Stimulated activated CD4-positive, alpha-beta T cell treated with anti-CD3 and anti-CD28 coated beads, Interleukin-12 subunit alpha, Interleukin-12 subunit beta, amount 100 ng/mL, for 48 hours (primary cell): ENCODE data around the gene MBOAT2.
"Not testable (repeated sequence)": the region's sequence is repeated elsewhere in the genome, so short reads cannot be mapped to it uniquely, and the experiment has no call there.

Experiments used
- DNase-seq, 3 donors: peaks; one replicate each; pipeline ENCODE4 v3.0.0-alpha.2; 2020; ENCODE audit warnings: low read depth in 2 of 3, low spot score in 1 of 3

Gene MBOAT2

DNA sequence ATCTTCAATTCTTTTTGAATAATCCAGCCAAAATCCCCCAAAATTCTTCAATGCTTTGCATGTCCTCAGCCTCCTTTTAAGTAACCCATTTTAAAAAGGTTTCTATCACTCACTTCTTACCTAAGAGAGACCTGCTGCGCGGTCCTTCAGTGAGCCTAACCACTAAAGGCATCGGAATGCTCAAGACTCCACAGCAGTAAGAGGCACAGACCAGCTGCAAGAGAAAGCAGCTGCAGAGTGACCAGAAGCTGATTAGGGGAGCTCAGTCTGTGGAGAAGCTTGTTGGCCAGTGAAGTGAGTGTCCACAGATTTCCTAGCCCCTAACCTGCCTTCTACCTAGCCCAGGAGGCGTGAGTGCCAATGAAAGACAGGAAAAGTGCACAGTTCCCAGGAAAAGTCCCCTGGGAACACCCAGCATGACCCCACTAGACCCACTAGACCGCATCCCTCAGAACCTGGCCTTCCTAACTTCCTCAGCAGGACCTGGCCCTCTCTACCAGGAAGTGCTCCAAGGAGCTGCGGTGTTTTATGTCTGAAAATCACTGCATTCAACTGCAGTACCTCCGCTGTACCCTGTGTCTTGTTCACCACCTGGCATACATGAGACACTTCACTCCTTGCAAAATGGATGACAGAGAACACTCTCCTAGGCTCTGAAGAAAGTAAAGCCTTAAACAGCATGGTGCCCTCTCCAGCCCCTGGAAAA, 10.1 kb downstream of the MBOAT2 start:
- no peak for DNase-seq

DNA sequence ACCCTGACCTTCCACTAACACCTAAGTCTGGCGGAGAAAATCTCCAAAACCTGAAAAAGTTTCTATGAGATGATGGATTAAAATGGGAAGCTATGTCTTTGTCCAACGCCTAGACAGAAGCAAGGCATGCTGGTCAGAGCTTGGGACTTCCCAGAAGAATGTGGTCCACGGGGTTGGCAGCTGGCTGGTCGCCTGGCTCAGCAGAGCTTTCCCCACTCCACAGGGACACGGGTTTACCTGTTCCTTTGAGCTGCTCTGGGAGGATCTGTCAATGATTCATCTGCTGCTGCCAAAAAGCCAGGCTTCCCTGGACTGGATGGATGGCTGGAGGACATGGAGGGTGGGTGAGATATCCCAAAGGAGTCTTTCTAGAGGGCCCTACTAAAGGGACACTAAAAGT, 10.8 kb downstream of the MBOAT2 start:
- DNase-seq, result no peak

DNA sequence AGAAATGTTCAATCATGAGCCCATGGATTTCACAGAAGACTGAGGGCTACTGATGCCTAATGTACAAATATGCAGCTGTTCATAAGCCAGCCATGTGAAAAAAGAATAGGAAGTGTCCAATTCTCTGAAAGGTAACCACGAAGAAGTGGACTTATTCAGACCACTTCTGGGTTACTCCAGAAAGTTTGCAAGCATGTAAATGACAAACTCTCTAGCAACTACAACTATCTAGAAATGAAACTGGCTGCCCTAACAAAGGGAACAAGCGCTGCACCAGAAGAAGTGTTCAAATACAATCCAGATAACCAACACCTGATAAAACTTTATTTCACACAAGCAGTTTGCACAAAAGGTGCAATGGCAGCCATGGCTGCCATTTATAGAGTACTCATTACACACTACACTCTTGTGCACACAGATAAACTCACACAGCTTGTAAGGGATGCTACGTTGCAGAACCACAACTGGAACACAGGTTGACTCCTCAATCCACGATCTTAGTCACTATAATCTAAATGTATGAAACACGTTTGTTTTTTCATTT, 13.9 kb downstream of the MBOAT2 start:
- no peak for DNase-seq

DNA sequence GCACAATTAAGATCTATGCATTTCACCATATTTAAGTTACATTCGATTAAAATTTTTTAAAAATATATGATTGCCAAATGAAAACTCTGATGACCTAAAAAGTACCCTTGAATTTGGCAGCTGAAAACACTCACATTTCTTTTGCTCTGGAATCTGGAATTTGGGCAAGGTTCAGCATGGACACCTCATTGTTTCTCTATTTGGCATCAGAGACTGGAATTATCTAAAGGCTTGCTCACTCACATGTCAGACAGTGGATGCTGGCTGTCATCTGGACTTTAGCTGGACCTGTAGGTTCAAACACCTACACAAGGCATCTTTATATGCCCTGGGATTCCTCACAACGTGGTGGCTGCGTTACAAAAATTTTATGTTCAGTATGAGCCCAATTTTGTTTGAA, 16.1 kb downstream of the MBOAT2 start:
- DNase-seq, result no peak

DNA sequence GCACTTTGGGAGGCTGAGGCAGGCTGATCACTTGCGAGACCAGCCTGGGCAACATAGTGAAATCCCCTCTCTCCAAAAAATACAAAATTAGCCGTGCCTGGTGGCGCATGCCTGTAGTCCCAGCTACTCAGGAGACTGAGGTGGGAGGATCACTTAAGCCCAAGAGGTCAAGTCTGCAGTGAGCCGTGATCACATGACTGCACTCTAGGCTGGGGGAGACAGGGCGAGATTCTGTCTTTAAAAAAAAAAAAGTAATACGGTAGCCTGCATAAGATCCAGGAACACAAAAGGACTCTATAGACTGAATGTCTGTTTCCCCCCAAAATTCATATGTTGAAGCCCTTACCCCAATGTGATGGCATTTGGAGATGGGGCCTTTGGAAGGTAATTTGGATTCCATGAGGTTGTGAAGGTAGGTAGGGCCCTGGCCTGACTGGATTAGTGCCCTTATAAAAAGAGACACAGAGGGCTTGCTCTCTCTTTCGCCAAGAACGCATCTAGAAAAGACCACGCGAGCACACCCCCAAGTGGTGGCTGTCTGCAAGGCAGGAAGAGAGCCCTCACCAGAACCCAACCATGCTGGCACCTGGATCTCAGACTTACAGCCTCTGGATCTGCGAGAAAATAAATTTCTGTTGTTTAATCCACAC, 17.0 kb downstream of the MBOAT2 start:
- DNase-seq, result no peak

DNA sequence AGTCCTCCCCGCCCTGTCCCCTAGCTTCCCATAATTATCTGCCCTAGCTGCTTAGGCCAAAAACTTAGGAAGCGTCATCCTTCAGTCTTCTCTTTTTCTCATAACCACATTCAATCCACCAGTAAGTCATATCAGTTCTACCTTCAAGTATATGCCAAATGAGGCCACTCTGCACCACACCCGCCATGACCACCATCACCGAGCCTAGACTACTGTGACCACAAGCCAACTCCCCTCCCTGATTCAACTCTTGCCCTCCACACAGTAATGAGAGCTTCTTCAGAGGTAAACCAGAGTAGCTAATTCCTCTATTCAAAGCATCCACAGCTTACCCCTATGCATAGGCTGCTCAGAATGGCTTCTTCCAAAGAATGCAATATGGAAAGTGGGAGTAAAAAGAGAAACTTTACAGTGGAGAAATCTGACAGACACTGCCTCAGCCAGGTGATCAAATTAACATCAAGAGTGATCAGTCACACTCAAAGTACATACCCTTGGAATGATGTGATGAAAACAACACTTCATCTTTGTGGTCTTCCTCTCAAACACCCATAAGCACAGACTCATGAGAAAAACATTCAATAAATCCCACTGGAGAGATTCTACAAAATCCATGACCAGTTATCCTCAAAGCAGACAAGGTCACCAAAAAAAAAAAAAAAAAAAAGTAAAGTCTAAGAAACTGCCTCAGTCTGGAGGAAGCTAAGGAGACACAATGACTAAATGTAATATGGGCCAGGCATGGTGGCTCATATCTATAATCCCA, 17.7 kb downstream of the MBOAT2 start:
- DNase-seq, result no peak

DNA sequence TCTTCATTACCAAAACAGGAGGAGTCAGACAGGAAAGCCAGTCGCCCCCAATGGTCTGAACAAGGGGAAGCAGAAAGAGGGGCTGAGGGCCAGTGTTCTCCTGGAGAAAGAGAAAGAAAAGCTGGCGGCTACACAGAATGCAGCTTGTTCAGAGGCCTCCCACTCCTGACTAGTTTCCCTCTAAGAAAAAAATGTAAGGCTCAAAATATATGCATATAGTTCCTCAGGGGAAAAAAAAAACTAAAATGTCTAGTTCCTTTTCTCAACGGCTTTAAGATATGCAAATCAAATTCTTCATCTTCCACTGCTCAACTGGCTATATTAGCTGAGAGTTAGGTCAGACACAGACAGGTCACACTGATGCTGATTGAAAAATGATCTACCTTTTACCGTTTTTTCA, 18.6 kb downstream of the MBOAT2 start:
- DNase-seq, result no peak

DNA sequence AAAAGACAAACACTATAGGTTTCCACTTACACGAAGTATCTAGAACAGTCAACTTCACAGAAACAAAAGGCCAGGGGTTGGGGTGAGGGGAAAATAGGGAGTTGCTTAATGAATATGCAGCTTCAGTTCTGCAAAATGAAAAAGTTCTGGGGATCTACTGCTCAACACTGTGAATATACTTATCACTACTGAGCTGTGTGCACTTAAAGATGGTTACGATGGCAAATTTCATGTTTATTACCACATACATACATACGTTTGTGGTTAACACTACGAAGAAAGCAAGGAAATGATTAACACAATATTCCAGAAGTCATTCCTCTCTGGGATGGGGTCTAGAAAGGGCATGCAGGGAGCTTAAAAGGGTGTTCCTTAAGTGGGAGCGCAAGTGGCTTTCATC, 19.3 kb downstream of the MBOAT2 start:
- no peak for DNase-seq

DNA sequence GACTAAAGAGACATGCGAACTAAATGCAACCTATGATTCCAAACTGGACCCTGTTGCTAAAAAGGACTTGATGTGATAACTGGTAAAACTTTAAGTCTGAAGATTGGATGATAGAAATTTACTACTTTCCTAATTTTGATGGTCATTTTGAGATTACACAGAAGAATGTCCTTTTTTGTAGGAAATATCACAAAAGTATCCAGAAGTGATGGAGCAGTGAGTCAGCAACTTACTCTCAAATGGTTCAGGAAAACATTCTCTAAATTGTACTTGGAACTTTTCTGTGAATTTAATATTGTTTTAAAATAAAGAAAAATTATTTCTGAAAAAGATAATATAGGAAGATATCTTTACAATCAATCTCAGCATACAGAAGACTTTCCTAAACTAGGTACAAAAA, 19.9 kb downstream of the MBOAT2 start:
- DNase-seq, result no peak

DNA sequence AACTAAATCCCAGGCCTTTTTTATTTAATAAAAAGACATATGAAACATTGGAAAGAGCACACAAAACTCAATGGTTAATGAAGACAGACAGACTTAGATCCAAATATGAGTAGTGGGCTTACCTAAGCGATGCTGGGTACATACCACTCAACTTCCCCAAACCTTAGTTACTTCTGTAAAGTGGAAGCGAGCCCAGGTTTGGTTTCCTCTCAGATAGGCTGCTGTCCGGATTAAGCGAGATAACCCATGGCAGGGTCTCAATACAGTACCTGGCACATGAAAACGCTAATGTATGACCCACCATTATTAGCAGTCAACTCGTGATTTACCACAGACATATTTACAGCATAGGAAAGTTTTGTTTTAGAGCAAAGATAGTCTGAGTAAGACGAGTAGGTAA, 21.6 kb downstream of the MBOAT2 start:
- DNase-seq, result no peak

DNA sequence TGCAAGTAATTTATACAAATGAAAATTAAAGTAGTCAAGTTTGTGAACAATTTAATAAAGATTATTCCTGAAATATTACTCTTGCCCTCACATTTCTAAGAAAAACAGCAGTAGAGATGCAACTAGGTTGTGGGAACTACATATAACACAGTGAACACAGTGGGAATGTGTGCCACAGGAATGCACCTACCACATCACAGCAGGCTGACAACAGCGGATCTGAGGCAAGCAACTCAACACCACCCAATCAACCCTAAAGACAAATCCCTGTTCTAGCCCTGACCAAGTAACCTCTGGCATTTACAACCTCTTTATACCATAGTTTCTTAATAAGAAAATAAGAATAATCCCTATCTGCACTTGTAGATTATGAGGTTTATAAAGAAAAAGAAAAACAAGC, 23.4 kb downstream of the MBOAT2 start:
- no peak for DNase-seq

DNA sequence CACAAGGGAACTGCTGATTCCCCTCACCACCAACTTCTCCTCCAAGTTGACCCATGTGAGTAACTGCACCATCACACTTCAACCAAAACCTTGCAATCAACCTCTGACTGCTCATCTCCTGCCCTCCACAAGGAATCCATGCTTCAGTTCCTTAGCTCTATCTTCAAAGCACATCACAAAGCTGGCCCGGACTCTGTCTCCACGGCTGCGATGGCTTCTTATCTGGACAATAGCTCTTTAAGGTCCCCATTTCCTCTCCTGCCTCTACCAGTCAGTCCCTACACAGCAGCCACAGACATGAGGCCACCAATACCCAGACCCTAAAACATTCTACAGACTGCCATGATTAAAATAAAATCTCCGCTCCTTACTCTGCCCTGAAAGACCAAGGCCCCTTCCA, 25.7 kb downstream of the MBOAT2 start:
- DNase-seq, result no peak

DNA sequence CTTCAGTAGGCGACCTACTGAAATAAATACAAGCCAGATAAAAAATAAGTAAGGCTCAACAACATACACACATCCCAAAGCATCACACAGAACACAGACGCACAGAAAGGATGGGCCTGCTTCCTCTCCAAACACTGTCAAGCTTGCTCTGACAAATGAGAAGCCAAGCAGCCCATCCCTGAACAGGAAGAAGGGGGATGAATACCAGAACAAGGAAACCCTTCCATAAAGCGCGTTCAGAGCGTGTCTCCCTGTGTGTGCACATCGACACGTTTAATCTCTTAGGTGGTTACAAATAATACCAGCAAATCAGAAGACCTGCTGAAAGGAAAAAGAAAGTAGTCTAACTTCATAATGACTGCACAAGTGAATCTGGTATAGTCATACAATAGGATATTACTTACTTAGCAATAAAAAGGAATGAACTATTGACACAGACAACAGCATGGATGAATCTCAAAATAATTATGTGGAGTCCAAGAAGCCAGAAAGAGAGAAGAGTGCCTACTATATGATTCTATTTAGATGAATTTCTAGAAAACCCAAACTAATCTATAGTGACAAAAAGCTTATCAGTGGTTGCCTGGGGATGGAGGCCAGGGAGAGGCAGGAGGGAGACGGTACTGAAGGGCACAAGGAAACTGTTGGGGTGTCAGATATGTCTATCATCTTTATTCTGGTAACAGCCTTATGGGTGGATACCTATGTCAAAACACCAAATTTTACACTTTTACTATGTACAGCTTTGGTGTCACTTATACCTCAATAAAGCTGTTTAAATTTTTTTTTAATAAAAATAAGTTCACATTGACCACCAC, 26.8 kb downstream of the MBOAT2 start:
- no peak for DNase-seq

DNA sequence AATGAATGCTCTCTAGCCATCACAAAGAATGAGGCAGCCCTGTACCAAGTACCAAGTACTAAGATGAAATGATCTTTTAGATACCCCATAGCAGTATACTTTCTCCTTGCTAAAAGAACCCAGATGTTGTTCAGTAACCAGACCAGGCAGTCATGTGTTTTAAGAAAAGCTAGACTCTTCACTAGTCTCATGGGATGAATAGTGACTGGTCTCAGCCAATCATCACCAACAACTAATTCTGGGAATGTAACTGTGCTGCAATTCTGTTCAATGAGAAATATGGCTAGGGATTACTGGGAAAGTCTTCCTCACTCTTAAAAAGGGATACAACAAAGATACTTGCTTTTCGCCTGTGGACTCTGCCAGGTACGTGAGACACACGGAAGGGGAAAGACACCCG, 29.5 kb downstream of the MBOAT2 start:
- no peak for DNase-seq

DNA sequence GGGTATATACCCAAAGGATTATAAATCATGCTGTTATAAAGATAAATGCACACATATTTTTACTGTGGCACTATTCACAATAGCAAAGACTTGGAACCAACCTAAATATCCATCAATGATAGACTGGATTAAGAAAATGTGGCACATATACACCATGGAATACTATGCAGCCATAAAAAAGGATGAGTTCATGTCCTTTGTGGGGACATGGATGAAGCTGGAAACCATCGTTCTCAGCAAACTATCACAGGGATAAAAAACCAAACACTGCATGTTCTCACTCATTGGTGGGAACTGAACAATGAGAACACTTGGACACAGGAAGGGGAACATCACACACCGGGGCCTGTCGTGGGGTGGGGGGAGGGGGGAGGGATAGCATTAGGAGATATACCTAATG, 30.5 kb downstream of the MBOAT2 start:
- not testable (repeated sequence) for DNase-seq

DNA sequence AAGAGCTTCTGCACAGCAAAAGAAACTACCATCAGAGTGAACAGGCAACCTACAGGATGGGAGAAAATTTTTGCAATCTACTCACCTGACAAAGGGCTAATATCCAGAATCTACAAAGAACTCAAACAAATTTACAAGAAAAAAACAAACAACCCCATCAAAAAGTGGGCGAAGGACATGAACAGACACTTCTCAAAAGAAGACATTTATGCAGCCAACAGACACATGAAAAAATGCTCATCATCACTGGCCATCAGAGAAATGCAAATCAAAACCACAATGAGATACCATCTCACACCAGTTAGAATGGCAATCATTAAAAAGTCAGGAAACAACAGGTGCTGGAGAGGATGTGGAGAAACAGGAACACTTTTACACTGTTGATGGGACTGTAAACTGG, 30.9 kb downstream of the MBOAT2 start:
- not testable (repeated sequence) for DNase-seq

DNA sequence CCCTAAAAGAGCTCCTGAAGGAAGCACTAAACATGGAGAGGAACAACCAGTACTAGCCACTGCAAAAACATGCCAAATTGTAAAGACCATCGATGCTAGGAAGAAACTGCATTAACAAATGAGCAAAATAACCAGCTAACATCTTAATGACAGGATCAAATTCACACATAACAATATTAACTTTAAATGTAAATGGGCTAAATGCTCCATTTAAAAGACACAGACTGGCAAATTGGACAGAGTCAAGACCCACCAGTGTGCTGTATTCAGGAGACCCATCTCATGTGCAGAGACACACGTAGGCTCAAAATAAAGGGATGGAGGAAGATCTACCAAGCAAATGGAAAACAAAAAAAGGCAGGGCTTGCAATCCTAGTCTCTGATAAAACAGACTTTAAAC, 34.1 kb downstream of the MBOAT2 start:
- not testable (repeated sequence) for DNase-seq

DNA sequence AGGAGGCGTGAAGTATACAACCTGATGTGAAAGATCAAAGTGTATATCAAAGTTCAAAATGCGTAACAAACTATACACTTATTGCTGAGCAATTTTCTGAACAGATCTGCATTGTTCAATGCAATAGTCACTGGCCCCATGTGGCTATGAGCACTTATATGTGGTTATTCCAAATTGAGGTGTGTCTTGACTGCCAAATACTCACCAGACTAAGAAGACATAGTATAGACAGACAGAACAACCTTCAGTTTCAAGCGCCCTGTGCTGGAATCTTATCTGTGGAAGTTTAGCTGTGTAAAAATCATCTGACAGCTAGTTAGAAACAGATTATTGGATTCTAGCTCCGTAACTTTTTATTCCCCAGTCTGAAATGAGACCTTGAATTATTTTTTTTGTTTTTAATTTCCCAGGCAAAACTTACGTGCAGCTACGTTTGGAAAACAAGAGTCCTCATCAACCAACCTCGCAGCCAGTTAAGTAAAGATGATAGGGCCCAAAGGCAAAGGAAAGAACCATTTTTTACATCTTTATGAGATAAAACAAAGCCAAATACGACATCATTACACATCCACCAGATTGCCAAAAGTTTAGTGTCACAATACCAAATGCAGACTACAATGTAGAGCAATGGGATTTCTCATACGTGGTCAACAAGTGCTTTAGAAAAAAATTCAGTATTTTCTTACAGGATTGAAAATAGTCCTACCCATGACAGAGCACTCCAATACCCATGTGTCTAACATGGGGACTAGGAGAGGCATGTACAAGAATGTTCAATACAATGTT, 37.2 kb downstream of the MBOAT2 start:
- no peak for DNase-seq

DNA sequence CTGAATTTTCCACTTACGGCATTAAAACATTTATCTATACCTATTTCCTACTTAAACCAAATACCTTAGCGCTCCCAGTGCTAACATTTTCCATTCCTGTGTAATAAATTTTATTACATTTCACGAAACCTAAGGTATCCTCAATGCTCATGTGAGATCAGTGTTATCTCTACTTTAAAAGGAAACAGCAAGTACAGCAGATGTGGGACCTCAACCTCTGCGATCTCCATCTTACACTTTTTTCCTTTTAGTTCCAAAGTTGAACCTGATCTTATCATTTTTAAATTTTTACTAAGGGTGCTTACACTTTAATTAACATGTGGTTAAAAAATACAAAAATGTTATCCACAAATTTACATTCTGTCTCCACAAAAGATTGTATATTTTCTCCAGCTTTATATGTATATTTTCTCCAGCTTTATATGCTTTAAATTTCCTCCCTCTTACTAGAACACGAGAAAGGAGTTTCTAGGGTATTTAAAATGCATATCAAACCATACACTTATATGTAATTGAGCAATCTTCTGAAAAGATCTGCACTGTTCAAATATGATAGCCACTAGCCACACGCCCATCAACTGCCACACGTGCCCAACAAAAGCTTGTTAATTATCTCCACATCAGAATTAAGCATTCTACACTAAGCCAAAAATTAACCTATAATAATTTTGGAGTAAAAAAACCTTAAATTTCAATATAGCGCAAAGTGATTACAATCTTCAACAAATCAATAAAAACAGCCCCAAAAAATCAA, 38.1 kb downstream of the MBOAT2 start:
- no peak for DNase-seq

DNA sequence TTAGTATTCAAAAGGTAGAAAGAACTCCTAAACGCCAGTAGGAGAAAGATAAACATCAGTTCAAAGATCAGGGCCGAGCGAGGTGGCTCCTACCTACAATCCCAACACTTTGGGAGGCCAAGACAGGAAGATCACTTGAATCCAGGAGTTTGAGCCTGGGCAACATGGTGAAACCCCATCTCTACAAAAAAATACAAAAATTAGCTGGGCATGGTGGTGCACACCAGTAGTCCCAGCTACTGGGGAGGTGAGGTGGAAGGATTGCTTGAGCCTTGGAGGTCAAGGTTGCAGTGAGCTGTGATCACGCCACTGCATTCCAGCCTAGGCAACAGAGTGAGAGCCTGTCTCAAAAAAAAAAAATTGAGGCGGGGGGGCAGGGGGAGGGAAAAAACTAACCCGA, 40.6 kb downstream of the MBOAT2 start:
- DNase-seq, result no peak
